Mucosa of gallbladder (tissue), 1 donor: Measurements from ENCODE around the gene APCS. TPM values are rescaled to one million over a fixed set of nuclear protein-coding genes. Genes with fewer than 3 reads are reported as not detected.

ENCODE experiments used
- total RNA-seq: library from RNA; stranded (reverse); gene quantifications from one replicate; pipeline ENCODE4 v1.2.1, GENCODE V29; 2021
- donor health status: DM: no; HTN: no; CAD: no.

APCS gene
- total RNA-seq, 1 donor from 2014 or later, result 54.7 TPM

Other genes starting within 250 kb of the APCS start
- not detected for gene OR10J4, start 155.6 kb upstream of the APCS start, total RNA-seq
- not detected for gene OR10J1, start 148.1 kb upstream of the APCS start, total RNA-seq
- gene OR10J5, start 51.8 kb upstream of the APCS start, total RNA-seq, result not detected
- 46.3 TPM for gene CRP, start 126.8 kb downstream of the APCS start, total RNA-seq
- 44.0 TPM for gene DUSP23, start 193.1 kb downstream of the APCS start, total RNA-seq
- gene FCRL6, start 214.5 kb downstream of the APCS start, total RNA-seq, result 0.81 TPM
- gene SLAMF8, start 239.0 kb downstream of the APCS start, total RNA-seq, result 7.3 TPM